ENCODE results near the gene STPG2. TPM values are rescaled to one million over a fixed set of nuclear protein-coding genes. Genes with fewer than 3 reads are reported as not detected.

STPG2 gene
- total and polyA plus RNA-seq, 2 of the 4 experiments (the other 2 are of a cell fraction), result not detected

DNA sequence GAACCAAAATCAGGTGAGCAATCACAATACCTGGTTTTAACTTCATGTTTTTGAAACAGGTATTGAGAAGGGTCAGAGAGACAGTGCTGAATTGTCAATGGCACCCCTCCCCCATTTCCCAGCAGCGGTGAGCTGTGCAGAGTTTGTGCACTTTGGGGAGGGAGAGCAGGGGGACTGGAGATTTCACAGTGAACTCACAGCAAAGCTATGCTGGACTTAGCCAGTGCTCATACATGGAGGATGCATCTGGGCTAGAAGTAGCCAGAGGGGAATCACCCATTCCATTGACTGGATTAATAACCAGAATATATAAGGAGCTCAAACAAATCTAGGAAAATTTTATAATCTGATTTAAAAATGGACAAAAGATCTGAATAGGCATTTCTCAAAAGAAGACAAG, 612.6 kb downstream of the STPG2 start:
- in situ Hi-C loops (cut with MboI; ENCODE audit: low sequenced_read_pairs) (no loop called here), intact Hi-C loops (cut with micrococcal nuclease) (no loop called here), dilution Hi-C loops (cut with HindIII; ENCODE audit: low sequenced_read_pairs, unreplicated experiment) (no loop called here)
- Histone ChIP-seq H2AK9ac (replicated peaks; ENCODE audit: low read depth, low read length, poor library complexity) (no peak overlapping the region), H2BK120ac (ENCODE audit: low read depth, low read length) (no peak overlapping the region), H2AK5ac (ENCODE audit: low read depth, low read length) (no peak overlapping the region), H2BK15ac (ENCODE audit: low read depth, low read length) (no peak overlapping the region), H3K36me3 (ENCODE audit: control insufficient read depth, insufficient read depth, low read length) (no peaks in the 10 kb centered on the region), H3K23ac (ENCODE audit: low read depth, low read length) (no peak overlapping the region), H3K27me3 (ENCODE audit: control insufficient read depth, insufficient read depth, low read length) (no peaks in the 10 kb centered on the region), H3K9me1 (ENCODE audit: insufficient read depth, low read length) (no peaks in the 10 kb centered on the region), H2BK5ac (ENCODE audit: low read depth, low read length, poor library complexity, severe bottlenecking) (no peak overlapping the region), H3K79me1 (ENCODE audit: low read depth in 1 of 2, low read length in 2 of 2) (no peaks in the 10 kb centered on the region), H3K56ac (ENCODE audit: extremely low read depth, insufficient read depth, low read length) (no peak overlapping the region), H3K14ac (replicated peaks; ENCODE audit: low read depth, low read length) (no peak overlapping the region), H3K4me3 (ENCODE audit: insufficient read depth, low read depth, low read length) (no peak overlapping the region), H4K5ac (ENCODE audit: low read depth, low read length) (no peak overlapping the region), H3K9ac (ENCODE audit: low read depth, low read length) (no peak overlapping the region), H3K9me3 (ENCODE audit: control insufficient read depth, insufficient read depth, low read length) (no peaks in the 10 kb centered on the region), H4K91ac (ENCODE audit: insufficient read depth, low read depth, low read length) (no peak overlapping the region), H3K4me1 (ENCODE audit: control insufficient read depth, insufficient read depth, low read length) (no peaks in the 10 kb centered on the region), H3K4me2 (ENCODE audit: low read depth, low read length) (no peak overlapping the region), H2AFZ (replicated peaks; ENCODE audit: low read length, poor library complexity) (no peak overlapping the region), H4K20me1 (ENCODE audit: insufficient read depth, low read length) (no peaks in the 10 kb centered on the region), H4K8ac (ENCODE audit: low read depth in 2 of 2, low read length in 2 of 2) (no peak overlapping the region), H3K4ac (ENCODE audit: low read depth, low read length) (no peak overlapping the region), H2BK20ac (ENCODE audit: low read depth, low read length) (no peak overlapping the region), H3K18ac (ENCODE audit: low read depth, low read length) (no peak overlapping the region), H3K27ac (ENCODE audit: insufficient read depth, low read length) (no peak overlapping the region)
- no CpG with 5 or more reads among the region's 1 CpG for WGBS, 2 experiments (ENCODE audit: extremely low coverage in 2 of 2, insufficient read length in 1 of 2)
- ATAC-seq (ENCODE audit: low read depth), result no peak
- BruUV-seq (replicated peaks), result no TSS peak
- CTCF ChIA-PET, result no interaction called here
- POLR2A ChIA-PET (ENCODE audit: unreplicated experiment), result no interaction called here
- DNase-seq, result no peak
- TF ChIP-seq BHLHE40 (IDR thresholded peaks at IDR 0.05; ENCODE audit: low read depth, low read length) (no peak), RCOR1 (IDR thresholded peaks at IDR 0.05; ENCODE audit: insufficient replicate concordance, low read length) (no peak), POLR2A (IDR thresholded peaks at IDR 0.05; ENCODE audit: low read depth, low read length) (no peak), CEBPB (IDR thresholded peaks at IDR 0.05; ENCODE audit: low read depth, low read length) (no peak), RAD21 (IDR thresholded peaks at IDR 0.05; ENCODE audit: low read length) (no peak), FOS (IDR thresholded peaks at IDR 0.05; ENCODE audit: low read depth, low read length) (no peak), CHD1 (IDR thresholded peaks at IDR 0.05; ENCODE audit: low read depth, low read length) (no peak)
- TF ChIP-seq, protein P1, sequence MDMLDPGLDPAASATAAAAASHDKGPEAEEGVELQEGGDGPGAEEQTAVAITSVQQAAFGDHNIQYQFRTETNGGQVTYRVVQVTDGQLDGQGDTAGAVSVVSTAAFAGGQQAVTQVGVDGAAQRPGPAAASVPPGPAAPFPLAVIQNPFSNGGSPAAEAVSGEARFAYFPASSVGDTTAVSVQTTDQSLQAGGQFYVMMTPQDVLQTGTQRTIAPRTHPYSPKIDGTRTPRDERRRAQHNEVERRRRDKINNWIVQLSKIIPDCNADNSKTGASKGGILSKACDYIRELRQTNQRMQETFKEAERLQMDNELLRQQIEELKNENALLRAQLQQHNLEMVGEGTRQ (IDR thresholded peaks at IDR 0.05; ENCODE audit: low read depth, low read length), result no peak
